ENCODE results near the gene TPP1.

The TPP1 gene

DNA sequence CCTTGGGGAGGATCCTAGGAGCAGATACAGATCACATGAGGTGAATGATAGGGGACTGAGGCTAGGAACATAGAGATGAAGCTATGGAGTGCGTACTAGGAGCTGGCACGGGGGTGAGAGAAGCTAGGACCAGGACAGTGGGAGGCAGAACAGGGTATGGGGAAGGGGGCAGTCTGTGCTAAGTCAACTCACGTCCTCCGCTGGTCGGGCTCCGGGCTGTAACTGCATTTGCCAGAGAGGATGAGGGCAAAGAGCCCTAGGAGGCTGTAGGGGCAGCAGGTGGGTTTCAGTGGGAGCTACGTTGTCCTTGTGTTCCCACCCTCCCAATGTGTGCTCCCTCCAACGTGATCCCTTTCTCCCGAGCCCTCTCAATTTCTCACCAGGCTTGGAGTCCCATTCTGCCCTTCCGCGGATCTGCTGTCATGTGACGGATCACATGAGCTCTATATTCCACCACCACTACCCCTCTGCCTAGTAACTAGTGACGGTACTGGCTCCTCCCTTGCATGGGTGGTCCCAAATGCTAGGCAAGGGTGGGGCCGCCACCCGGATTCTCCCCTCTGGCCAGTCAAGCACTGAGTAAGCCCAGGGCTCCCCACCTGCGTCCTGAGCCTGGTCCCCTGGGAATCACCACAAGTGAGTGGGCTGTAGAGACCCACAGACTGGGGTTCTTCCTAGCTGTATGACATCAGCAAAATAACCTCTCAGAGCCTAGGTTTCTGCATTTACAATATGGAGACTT, at the start of gene TPP1:
Gene TPP1, minus strand, starts transcription at position 419 of the 742 bp plus-strand sequence. Its CDS starts 22 bp downstream, at position 397.
- DNase-seq (ENCODE audit: low read depth in 1 of 2, low spot score in 1 of 2), result peak; percentile 75 to 78

DNA sequence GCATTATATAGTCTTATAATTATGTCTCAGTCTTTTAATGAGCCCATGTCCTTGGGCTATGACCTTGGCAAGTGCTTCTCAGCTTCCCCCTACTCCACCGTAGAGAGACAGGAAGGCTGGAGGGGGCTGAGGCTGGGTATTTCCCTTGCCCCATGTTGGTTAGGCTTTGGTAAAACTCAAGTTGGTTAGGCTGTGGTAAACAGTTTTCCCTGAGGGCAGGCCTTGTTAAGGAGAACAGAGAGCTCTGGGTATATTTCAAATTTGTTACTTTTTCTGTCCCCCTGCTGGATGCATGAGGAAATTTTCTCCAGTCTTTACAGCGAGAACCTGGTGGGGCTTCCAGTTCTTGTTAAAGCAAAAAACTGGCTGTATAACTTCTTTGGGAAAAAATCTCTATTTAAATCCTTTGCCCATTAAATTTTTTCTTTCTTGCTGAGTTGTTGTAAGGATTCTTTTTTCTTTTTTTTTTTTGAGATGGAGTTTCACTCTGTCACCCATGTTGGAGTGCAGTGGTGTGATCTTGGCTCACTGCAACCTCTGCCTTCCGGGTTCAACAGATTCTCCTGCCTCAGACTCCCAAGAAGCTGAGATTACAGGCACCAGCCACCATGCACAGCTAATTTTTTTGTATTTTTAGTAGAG, 48.6 kb upstream of the TPP1 start:
- DNase-seq (ENCODE audit: low read depth in 1 of 2, low spot score in 1 of 2), result no peak

- DNase-seq (ENCODE audit: low read depth in 1 of 2, low spot score in 1 of 2), result no peak
These were observed 47.3 kb upstream of the TPP1 start for GRCh38 chr11:6666302-6667183.

GRCh38 chr11:6664551-6664950, 45.3 kb upstream of the TPP1 start:
- DNase-seq (ENCODE audit: low read depth in 1 of 2, low spot score in 1 of 2), result no peak

GRCh38 chr11:6663794-6664469, 44.7 kb upstream of the TPP1 start:
- no peak for DNase-seq (ENCODE audit: low read depth in 1 of 2, low spot score in 1 of 2)

- DNase-seq (ENCODE audit: low read depth in 1 of 2, low spot score in 1 of 2), result no peak
These were observed 41.5 kb upstream of the TPP1 start for GRCh38 chr11:6660712-6661111.

DNA sequence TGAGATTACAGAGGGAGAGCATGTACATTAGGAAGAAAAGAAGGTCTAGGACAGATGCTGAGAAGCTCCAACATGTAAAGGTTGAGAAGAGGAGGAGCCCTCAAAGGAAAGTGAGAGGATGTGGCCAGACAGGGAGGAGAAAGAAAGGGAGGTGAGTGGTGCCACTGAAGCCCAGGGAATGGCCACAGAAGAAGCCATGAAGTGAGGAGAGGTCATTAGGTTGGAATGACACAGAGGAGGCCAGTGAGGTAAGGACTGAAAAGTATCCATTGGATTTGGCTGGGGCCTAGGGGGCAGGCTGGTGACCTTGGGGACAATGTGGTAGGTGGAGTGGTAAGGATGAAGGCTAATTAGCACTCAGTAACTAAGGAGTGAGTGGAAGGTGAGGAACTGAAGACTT, 39.4 kb upstream of the TPP1 start:
- no peak for DNase-seq (ENCODE audit: low read depth in 1 of 2, low spot score in 1 of 2)

DNA sequence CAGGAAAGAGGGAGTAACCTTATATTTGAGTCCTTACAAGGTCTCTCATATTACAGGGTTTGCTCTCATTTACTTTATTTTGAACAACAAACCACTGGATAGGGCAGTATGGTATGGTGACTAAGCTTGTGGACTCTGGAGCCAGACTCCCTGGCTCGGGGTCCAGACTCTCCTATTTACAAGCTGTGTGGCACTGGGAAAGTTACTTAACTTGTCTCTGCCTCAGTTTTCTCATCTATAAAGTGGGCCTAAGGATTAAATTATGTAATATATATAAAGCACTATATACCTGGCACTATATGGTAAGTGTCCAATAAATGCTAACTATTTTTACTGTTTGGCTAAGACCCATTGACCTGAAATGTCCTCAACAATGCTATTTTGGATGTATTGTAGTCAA, 38.1 kb upstream of the TPP1 start:
- DNase-seq (ENCODE audit: low read depth in 1 of 2, low spot score in 1 of 2), result no peak

DNA sequence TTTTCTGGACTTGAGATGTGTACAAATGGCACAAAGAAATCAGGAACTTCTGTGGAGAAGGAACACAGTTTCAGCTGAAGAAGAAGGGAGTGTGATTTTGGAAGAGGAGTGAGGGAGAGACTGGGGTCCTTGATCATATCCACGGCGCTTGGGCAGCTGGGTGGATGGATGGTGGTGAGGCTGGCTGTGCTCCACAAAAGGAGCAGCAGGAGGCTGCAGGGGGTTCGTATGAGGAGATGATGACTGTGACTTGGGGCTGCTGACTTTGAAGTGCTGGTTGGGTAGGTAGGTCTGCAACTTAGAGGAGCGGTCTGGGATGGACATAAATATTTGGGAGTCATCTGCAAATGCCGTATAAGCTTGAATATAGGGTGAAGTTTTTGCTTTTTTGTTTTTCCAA, 37.7 kb upstream of the TPP1 start:
- DNase-seq (ENCODE audit: low read depth in 1 of 2, low spot score in 1 of 2), result no peak

- no peak for DNase-seq (ENCODE audit: low read depth in 1 of 2, low spot score in 1 of 2)
These were observed 37.3 kb upstream of the TPP1 start for GRCh38 chr11:6656584-6656915.

DNA sequence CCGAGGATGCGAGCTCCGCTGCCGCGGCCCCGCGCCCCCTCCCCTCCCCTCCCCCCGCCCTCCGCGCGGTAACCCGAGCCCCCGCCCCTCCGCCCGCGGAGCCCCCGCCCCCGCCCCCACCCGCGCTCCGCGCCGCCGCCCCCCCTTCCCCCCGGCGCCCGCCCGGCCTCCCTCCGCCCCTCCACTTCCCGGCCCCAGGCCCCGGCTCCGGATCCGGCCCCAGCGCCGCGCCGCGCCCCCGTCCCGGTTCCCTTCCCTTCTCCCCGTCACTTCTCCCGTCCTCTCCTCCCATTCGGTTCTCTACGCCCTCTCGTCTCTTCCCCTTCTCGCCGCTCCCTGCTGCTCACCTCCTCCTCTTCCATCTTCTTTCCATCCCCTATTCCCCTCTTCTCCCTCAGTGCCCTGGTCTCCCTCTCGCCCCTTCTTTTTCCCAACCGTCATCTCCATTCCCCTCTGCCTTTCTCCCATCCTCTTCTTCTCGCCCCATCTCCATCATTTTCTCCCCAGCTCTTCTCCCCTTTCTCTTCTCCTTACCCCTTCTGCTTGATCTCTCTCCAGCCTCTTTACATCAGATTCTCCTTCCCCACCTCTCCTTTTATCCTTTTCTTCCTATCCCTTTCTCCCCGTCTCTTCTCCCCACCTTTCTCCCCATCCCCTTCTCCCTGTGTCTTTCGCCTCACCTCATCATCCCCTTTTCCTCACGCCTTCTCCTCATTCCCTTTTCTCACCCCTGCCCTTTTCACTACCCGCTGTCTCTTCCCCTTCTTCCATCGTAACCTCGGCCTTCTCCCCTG, 36.8 kb upstream of the TPP1 start, which contains the start of gene DCHS1:
Gene DCHS1, minus strand, starts transcription at position 20 of the 794 bp plus-strand sequence. CDS start 14,196 bp downstream, outside the sequence.
- no peak for DNase-seq (ENCODE audit: low read depth in 1 of 2, low spot score in 1 of 2)

DNA sequence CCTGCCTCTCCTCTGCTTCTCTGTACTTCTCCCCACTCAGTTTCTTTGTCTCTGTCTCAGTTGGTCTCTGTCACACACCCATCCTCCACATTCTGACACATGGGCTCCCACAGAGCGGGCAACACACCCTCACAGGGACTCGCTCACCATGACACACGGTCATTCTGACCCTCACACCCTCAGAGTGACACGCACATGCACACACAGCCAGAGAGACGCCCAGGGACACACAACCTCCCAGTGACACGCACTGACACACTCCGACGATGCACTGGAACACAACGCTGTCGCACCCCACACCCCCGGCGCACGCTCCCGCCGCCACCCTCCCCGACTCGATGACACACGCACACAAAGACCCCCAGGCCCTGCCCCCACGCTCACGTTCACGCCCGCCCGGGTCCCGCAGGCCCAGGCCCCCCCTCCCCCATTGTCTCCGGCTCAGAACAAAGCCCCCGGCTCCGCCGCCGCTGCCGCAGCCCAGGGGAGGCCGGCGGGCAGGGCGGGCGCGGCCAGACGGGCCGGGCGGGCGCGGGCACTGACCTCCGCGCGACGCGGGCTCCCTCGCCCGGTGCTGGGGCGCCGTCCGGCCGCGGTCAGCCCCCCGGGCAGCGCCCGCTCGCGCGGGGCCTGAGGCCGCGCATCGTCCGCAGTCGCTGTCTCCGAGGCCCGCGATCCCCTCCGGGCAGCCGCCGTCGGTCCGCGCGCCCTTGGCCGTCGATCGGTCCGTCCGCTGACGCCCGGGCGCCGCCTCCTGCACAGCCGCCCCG, 36.0 kb upstream of the TPP1 start:
- no peak for DNase-seq (ENCODE audit: low read depth in 1 of 2, low spot score in 1 of 2)

GRCh38 chr11:6654281-6655019, 35.2 kb upstream of the TPP1 start:
- DNase-seq (ENCODE audit: low read depth in 1 of 2, low spot score in 1 of 2), result no peak

- DNase-seq (ENCODE audit: low read depth in 1 of 2, low spot score in 1 of 2), result no peak
These were observed 34.4 kb upstream of the TPP1 start for GRCh38 chr11:6653656-6654055.

- DNase-seq (ENCODE audit: low read depth in 1 of 2, low spot score in 1 of 2), result no peak
These were observed 33.9 kb upstream of the TPP1 start for GRCh38 chr11:6653097-6653496.

DNA sequence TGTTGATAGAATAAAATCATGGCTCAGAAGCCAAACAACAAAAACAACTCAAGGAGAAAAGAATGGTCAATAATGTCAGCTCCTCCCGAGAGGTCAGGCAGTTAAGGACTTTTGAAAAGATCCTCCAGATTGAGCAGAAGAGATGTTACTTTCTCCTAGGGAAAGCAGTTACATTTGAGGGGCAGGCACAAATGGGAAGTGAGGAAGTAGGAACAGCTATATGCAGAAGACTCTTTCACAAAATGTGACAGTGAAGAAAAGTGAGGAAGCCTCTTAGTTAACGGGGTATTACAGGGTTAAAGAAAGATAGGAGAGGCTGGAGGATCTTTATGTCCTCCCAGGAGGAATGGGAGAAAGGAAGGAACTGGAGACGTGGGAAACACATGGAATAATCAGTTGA, 33.0 kb upstream of the TPP1 start:
- DNase-seq (ENCODE audit: low read depth in 1 of 2, low spot score in 1 of 2), result no peak

GRCh38 chr11:6650980-6651379, 31.8 kb upstream of the TPP1 start:
- no peak for DNase-seq (ENCODE audit: low read depth in 1 of 2, low spot score in 1 of 2)

DNA sequence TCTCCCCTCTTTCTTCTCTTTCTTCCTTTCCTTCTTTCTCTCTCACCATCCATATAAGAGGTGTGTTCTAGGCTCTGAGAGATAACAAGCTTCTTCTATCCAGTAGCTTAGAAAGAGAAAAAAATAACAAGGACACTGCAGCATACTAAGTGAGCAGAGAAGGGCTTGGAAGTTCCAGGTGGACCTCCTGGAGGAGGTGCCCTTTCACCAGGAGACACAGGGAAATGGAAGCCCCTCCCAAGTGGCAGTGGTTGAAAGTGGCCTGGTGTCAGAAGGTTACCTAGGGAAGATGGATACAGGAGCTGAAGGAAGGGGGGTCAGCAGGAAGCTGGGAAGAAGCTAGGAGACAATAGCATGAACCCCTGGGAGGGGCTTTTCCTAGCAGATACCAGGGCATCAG, 30.9 kb upstream of the TPP1 start:
- no peak for DNase-seq (ENCODE audit: low read depth in 1 of 2, low spot score in 1 of 2)

DNA sequence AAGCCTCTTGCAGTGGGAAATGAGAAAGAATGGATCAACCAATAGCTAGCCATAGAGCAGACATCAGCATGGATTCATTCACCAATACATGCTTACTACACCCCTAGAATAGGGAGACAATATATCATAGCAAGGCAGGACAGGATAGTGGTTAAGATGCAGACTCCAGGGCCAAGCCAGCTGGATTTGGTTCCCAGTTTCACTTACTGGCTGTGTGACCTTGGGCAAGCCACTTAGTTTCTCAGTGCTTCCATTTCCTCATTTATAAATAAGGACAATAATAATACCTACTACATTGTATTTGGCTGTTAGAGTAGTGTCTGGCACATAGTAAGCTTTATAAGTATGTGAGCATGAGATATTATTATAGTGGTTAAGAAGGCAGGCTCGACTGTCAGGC, 29.3 kb upstream of the TPP1 start:
- DNase-seq (ENCODE audit: low read depth in 1 of 2, low spot score in 1 of 2), result no peak
